ENCODE data around the gene PDE1C.

- no peak for TF ChIP-seq REST (IDR thresholded peaks at IDR 0.05; ENCODE audit: insufficient read depth in 1 of 2, low read depth in 2 of 2, low read length in 2 of 2)
- TF ChIP-seq SIN3A (IDR thresholded peaks at IDR 0.05; ENCODE audit: borderline replicate concordance, insufficient read depth, low read length): no peak
- no peak for TF ChIP-seq POLR2AphosphoS5 (IDR thresholded peaks at IDR 0.05; ENCODE audit: low read depth, low read length)
- no peak for TF ChIP-seq TAF1 (IDR thresholded peaks at IDR 0.05; ENCODE audit: borderline replicate concordance, insufficient read depth, low read length)
Observed at GRCh38 chr7:32070406-32071360, at the start of gene PDE1C.
